Mucosa of descending colon (tissue), 3 donors: ENCODE measurements around the gene GON4L. TPM values are rescaled to one million over a fixed set of nuclear protein-coding genes. Genes with fewer than 3 reads are reported as not detected.
"Not testable (repeated sequence)": the region's sequence is repeated elsewhere in the genome, so short reads cannot be mapped to it uniquely, and the experiment has no call there.

ENCODE experiments used
- ATAC-seq: fragments of 200-7000 bp; cut with Tn5 transposase; one replicate; pipeline ENCODE4 v1.9.1; 2020; ENCODE audit warnings: mild to moderate bottlenecking, moderate library complexity
- DNase-seq, 3 donors: peaks; one replicate each; pipeline ENCODE4 v3.0.0-alpha.2; 2020
- H3K36me3 ChIP-seq: fragments of 200-600 bp; one replicate; pipeline ENCODE4 v1.8.0; 2021; ENCODE audit warnings: low read depth, mild to moderate bottlenecking
- H3K4me1 ChIP-seq: fragments of 200-600 bp; one replicate; pipeline ENCODE4 v1.8.0; 2021; ENCODE audit warnings: low read depth, mild to moderate bottlenecking
- H3K4me3 ChIP-seq: fragments of 200-600 bp; one replicate; pipeline ENCODE4 v1.8.0; 2021; ENCODE audit warnings: mild to moderate bottlenecking
- H3K9me3 ChIP-seq: fragments of 200-600 bp; one replicate; pipeline ENCODE4 v1.8.0; 2021; ENCODE audit warnings: mild to moderate bottlenecking
- intact Hi-C, 2 donors: fragments of 100-400 bp; cut with DNase I in 1 of 2; cut with micrococcal nuclease in 1 of 2; formaldehyde crosslinking; loops; one replicate each; pipeline versions ENCODE4 v1.11.0 to v1.11.1; 2022; cut with DNase I, micrococcal nuclease
- total RNA-seq, 3 donors: library from RNA; stranded (reverse); fragmentation: NEBNext Ultra II Directional in 2 of 3; extraction: Animal tissue kit (Norgen Biotek cat#: 25700) in 2 of 3; gene quantifications; one replicate each; pipeline versions ENCODE4 v1.2.1 to v1.2.4, GENCODE V29; 2021 to 2023
- TF ChIP-seq, protein P1 (sequence below): fragments of 200-600 bp; IDR thresholded peaks from one replicate; pipeline ENCODE4 v1.8.0; 2022; ENCODE audit warnings: antibody characterized with exemption, mild to moderate bottlenecking
- donor health status: DM: no; HTN: no; CAD: no; lungs with moderate emphysema.
- donor health status: DM: no; HTN: no; CAD: no.
- donor health status: DM: no; HTN: yes; CAD: no.

The GON4L gene
- total RNA-seq, 3 donors from 2014 or later = 38.7 to 63.0 (median 54.3) TPM

DNA sequence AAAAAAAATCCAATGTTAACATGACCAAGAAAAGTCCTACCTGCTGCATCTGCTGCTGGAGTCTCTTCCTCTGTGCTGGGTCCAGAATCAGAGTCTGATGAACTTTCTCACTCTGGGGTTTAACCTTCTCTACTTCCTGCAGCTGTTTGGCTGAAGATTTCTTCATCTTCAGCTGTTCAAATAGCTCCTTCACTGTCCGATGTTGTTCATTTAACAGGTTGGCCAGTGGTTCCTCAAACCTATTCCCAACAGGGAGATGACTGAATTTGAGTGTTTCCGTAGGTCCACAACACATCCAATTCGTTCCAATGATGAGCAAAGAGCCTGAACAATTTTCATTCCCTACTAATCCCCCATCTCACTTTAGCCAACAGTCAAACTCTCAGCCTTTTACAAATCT is 79.4 kb downstream of the GON4L start:
- intact Hi-C loops = no loop called here
- no peaks in the 10 kb centered on the region for H3K9me3 ChIP-seq
- H3K4me1 ChIP-seq = no peaks in the 10 kb centered on the region
- H3K4me3 ChIP-seq = no peak overlapping the region
- DNase-seq = no peak
- no peak for ATAC-seq
- TF ChIP-seq, protein P1, sequence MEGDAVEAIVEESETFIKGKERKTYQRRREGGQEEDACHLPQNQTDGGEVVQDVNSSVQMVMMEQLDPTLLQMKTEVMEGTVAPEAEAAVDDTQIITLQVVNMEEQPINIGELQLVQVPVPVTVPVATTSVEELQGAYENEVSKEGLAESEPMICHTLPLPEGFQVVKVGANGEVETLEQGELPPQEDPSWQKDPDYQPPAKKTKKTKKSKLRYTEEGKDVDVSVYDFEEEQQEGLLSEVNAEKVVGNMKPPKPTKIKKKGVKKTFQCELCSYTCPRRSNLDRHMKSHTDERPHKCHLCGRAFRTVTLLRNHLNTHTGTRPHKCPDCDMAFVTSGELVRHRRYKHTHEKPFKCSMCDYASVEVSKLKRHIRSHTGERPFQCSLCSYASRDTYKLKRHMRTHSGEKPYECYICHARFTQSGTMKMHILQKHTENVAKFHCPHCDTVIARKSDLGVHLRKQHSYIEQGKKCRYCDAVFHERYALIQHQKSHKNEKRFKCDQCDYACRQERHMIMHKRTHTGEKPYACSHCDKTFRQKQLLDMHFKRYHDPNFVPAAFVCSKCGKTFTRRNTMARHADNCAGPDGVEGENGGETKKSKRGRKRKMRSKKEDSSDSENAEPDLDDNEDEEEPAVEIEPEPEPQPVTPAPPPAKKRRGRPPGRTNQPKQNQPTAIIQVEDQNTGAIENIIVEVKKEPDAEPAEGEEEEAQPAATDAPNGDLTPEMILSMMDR = no peak
- H3K36me3 ChIP-seq = no peaks in the 10 kb centered on the region

DNA sequence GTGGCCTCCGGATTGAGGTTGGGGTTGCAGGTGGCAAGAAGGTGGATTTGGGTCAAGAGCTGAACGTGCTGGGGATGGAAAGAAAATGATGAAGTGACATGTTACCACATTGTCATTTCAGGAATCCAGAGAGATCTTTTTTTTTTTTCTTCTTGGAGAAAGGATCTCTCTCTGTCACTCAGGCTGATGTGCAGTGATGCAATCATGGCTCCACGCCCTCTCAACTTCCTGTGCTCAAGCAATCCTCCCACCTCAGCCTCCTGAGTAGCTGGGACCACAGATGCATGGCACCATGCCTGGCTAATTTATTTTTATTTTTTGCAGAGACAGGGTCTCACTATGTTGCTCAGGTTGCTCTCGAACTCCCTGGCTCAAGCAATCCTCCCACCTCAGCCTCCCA is 80.6 kb downstream of the GON4L start:
- H3K36me3 ChIP-seq = peaks cover 4% of the 10 kb centered on the region
- H3K4me1 ChIP-seq = no peaks in the 10 kb centered on the region
- ATAC-seq = no peak
- H3K9me3 ChIP-seq = no peaks in the 10 kb centered on the region
- TF ChIP-seq, protein P1 = no peak
- H3K4me3 ChIP-seq = no peak overlapping the region
- intact Hi-C loops = no loop called here
- no peak for DNase-seq

DNA sequence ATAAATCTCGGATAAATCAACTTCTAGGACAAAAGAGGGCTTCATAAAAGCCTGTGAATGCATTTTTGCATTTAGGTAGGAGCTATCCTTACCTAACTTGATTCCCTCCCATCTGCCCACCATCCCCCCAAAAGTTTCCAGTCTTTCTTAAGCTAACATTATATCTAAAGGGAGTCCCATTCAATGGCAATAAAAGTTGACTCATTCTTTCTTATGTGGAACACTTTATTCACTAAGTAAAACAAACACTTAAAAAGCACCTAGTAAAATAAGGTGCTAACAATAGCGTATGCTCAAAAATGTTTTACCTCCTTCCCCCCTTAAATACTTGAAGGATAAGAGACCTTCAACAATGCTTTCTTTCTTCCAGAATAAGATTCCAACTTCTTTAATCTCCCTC is 83.8 kb downstream of the GON4L start:
- intact Hi-C loops = no loop called here
- peak; percentile 75 for ATAC-seq
- TF ChIP-seq, protein P1 = no peak
- Histone ChIP-seq H3K4me1 (no peaks in the 10 kb centered on the region), H3K36me3 (peaks cover 12% of the 10 kb centered on the region), H3K9me3 (no peaks in the 10 kb centered on the region), H3K4me3 (no peak overlapping the region)
- DNase-seq = no peak

DNA sequence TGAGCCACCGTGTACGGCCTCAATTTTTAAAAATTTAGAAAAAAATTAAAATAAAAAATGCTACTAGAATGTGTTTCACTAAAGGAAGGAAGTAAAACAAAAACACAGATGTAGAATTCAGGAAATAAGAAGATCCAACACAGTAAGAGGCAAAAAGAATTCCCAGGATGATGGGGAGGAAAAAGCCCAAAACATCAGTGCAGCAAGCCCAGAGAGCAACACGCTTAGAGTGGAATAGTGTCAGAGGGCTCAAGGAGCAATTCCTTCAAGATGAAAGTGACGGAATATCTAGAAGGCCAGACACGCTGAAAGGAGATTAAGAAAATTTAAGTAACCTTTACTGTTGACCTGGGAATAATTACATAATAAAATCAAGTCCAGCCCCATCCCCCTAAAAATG is 87.8 kb downstream of the GON4L start:
- Histone ChIP-seq H3K9me3 (no peaks in the 10 kb centered on the region), H3K36me3 (peaks cover 12% of the 10 kb centered on the region), H3K4me1 (no peaks in the 10 kb centered on the region), H3K4me3 (no peak overlapping the region)
- intact Hi-C loops = no loop called here
- ATAC-seq = no peak
- no peak for DNase-seq
- TF ChIP-seq, protein P1 = no peak

DNA sequence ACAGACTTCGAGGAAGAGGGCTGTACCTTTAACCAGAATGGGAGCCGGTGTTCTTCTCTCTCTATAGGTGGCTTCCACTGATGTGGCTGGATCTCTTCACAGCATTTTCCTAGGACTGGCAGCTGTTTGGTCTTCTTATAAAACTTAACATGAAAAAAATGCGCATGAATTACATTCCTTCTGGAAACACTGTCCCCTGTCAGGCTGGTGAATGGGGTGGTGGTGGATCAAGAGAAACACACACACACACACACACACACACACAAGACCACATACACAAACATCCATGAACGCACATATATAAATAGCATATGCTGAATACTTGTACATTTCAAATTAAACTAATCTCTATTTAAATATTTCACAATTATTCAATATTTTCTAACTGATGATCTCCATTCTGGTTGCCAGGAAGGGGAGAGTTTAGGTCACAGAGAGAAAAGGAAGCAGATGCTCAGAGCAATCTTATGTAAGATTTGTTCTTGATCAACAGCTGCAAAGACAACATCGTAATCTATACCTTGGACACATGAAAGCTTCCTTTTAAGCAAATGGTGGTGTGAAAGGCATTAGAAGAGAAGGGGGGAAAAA is 89.5 kb downstream of the GON4L start:
- intact Hi-C loops, H3K9me3 ChIP-seq, DNase-seq, H3K4me3 ChIP-seq, H3K4me1 ChIP-seq, ATAC-seq: not testable (repeated sequence)
- peaks cover 12% of the 10 kb centered on the region for H3K36me3 ChIP-seq

DNA sequence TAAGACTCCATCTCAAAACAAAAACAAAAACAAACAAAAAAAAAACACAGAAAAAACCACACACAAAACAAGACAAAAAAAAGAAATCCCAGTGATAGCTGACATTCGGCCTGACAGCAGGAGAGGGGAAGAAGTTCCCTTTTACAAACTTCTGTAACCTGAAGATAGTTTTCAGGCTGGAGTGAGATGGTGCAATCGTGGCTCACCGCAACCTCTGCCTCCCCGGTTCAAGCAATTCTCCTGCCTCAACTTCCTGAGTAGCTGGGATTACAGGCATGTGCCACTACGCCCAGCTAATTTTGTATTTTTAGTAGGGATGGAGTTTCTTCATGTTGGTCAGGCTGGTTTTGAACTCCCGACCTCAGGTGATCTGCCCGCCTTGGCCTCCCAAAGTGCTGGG is 93.0 kb downstream of the GON4L start:
- H3K4me3 ChIP-seq, H3K4me1 ChIP-seq, ATAC-seq, H3K36me3 ChIP-seq, H3K9me3 ChIP-seq, intact Hi-C loops, DNase-seq: not testable (repeated sequence)

DNA sequence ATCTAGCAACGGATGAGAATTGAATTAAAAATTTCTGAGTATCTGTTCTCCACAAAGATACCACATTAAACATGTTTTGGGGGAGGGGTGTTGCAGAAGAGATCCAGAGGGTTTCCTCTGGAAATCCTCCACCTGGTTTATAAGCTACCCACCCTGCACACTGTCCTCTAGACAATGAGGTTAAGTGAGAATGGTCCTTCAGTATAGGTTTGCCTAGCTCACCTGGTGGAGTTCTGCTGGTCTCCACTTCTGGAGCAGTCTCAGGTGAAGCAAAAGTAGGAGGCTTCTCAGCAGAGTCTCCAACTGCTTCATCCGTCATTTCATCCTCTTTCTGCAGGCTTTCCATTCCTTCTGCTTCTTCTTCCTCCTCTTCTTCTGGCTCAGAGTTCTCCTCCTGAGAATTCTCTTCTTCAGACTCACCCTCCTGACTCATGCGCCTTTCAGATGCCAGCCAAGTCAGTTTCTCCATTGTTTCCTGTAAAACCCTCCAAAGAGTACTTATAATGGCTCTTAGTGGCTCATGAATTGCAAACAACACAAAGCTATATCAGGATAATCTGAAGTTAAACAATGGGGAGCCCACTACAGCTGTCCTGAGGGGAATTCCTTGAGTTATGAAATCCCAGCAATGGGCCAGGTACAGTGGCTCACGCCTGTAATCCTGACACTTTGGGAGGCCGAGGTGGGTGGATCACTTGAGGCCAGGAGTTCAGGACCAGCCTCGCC is 93.8 kb downstream of the GON4L start:
- H3K9me3 ChIP-seq, H3K36me3 ChIP-seq, H3K4me3 ChIP-seq, intact Hi-C loops, H3K4me1 ChIP-seq: not testable (repeated sequence)
- ATAC-seq (peak; percentile 76), DNase-seq (peak in 1 of 3 donors; percentile 18)
